Measurements from ENCODE around the gene DNAJA3. TPM values are rescaled to one million over a fixed set of nuclear protein-coding genes. Genes with fewer than 3 reads are reported as not detected.

The DNAJA3 gene
- total RNA-seq, 1 experiment from 2014 or later, result 93.3 TPM

DNA sequence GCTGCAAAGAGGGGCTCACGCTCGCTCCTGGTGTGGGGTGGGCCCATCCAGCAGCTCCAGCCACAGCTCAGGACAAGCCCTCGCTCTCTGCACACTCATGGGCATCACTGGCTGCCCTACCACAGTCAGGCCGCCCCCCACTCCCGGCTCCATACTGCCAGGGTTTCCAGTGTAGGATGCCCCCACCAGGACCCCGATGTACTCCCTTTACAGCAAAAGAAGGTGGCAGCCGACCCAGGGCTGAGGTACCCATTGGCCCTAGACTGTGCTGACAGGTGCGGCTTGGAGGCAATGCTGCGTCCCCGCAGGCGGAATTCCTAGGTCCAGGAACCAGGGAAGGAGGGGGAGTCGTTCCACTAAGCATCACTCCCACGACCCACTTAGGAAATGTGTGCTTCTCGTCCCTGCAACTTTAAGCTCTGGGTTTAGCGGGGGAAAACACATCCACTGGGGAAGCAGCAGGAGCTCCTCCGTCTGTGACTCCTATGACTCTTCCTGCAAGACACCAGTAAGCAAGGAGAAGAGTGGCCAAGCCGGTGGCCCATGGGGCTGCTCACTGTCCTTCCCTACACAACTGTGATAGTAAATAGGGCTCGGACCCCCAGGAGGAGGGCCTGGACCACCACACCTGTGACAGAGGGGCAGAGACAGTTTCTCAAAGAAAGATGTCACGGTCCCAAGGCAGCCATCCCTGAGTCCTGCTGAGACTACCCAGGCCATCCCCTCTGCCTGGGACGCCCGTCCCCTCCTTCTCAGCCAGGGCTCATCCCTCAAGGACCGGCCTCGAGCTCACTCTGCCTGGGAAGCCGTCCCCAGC is 22.3 kb upstream of the DNAJA3 start:
- Histone ChIP-seq H3K9ac (ENCODE audit: low read length) (no peak overlapping the region), H3K36me3 (ENCODE audit: control insufficient read depth in 1 of 2, insufficient read depth in 2 of 2, low read length in 2 of 2) (no peaks in the 10 kb centered on the region; a peak in 1 of 4 replicates)

More for the DNA sequence above, 22.3 kb upstream of the DNAJA3 start:
- RAD21 ChIA-PET (ENCODE audit: low non-redundant PET in 1 of 2, low total read pairs in 2 of 2, uncharacterized antibody in 2 of 2, unreplicated experiment in 2 of 2), result interaction anchor here (0.5 to 1.8 kb wide), 7 partner anchors 43 to 524 kb away, joined by 3 to 13 read pairs (median 4); partner anchors contain the start of gene PAM16 (in 1 of the 2)
- no peak for DNase-seq (ENCODE audit: low read depth, low spot score)
- no peak overlapping the region for H3K4me2 ChIP-seq (ENCODE audit: low read length)
- no peaks in the 10 kb centered on the region for H4K20me1 ChIP-seq (ENCODE audit: insufficient read depth)
- no peaks in the 10 kb centered on the region for H3K27me3 ChIP-seq (ENCODE audit: insufficient read depth, low read length)
- CTCF ChIA-PET, result interaction anchor here (0.6 to 3.2 kb wide), 29 partner anchors 10 to 712 kb away, joined by 3 to 52 read pairs (median 4); partner anchors contain the start of genes CORO7, PAM16, TFAP4 and VASN
- intact Hi-C loops (cut with micrococcal nuclease), result loop anchor here (2.0 to 10.0 kb wide), 2 partner anchors 141 to 551 kb away; partner anchors contain the start of gene SEC14L5
- H3K4me1 ChIP-seq (ENCODE audit: control insufficient read depth in 1 of 2, insufficient read depth in 2 of 2, low read length in 2 of 2), result peaks cover 6 to 8% of the 10 kb centered on the region in 2 experiments; a peak in 3 of 4 replicates
- no peak for ATAC-seq
- no peaks in the 10 kb centered on the region for H3K79me2 ChIP-seq (ENCODE audit: insufficient read depth, low read length)
- POLR2A ChIA-PET, result interaction anchor here (0.8 kb wide), 1 partner anchor 132 kb away, joined by 3 read pairs; no protein-coding TSS in a partner anchor
- no peak overlapping the region for H3K4me3 ChIP-seq (replicated peaks in 1 of 2; ENCODE audit: low read depth in 1 of 2, low read length in 2 of 2)
- no peak overlapping the region; the same call in 1 of the 2 replicates for H3K27ac ChIP-seq (ENCODE audit: low read depth, low read length)
- no peaks in the 10 kb centered on the region for H3K9me3 ChIP-seq (ENCODE audit: control insufficient read depth in 1 of 2, insufficient read depth in 1 of 2, low read depth in 1 of 2, low read length in 2 of 2)
- BruUV-seq (replicated peaks), result no TSS peak
- H3K9me2 ChIP-seq (ENCODE audit: insufficient read depth), result no peaks in the 10 kb centered on the region
- TF ChIP-seq EGR1 (IDR thresholded peaks at IDR 0.05; ENCODE audit: low read depth) (no peak), SRF (IDR thresholded peaks at IDR 0.05; ENCODE audit: low read depth) (no peak), JUND (IDR thresholded peaks at IDR 0.05) (no peak), EZH2phosphoT487 (IDR thresholded peaks at IDR 0.05; ENCODE audit: borderline replicate concordance) (no peak), POLR2A (IDR thresholded peaks at IDR 0.05; ENCODE audit: borderline replicate concordance, extremely low read depth, insufficient read depth, insufficient read length) (no peak)
- TF ChIP-seq, protein P1, sequence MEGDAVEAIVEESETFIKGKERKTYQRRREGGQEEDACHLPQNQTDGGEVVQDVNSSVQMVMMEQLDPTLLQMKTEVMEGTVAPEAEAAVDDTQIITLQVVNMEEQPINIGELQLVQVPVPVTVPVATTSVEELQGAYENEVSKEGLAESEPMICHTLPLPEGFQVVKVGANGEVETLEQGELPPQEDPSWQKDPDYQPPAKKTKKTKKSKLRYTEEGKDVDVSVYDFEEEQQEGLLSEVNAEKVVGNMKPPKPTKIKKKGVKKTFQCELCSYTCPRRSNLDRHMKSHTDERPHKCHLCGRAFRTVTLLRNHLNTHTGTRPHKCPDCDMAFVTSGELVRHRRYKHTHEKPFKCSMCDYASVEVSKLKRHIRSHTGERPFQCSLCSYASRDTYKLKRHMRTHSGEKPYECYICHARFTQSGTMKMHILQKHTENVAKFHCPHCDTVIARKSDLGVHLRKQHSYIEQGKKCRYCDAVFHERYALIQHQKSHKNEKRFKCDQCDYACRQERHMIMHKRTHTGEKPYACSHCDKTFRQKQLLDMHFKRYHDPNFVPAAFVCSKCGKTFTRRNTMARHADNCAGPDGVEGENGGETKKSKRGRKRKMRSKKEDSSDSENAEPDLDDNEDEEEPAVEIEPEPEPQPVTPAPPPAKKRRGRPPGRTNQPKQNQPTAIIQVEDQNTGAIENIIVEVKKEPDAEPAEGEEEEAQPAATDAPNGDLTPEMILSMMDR (IDR thresholded peaks at IDR 0.05 in 2 of 3, conservative IDR thresholded peaks at IDR 0.05 in 1 of 3; ENCODE audit: borderline replicate concordance in 1 of 3, insufficient read depth in 1 of 3, low read depth in 2 of 3, low read length in 2 of 3), result no peak
- TF ChIP-seq, protein P2, sequence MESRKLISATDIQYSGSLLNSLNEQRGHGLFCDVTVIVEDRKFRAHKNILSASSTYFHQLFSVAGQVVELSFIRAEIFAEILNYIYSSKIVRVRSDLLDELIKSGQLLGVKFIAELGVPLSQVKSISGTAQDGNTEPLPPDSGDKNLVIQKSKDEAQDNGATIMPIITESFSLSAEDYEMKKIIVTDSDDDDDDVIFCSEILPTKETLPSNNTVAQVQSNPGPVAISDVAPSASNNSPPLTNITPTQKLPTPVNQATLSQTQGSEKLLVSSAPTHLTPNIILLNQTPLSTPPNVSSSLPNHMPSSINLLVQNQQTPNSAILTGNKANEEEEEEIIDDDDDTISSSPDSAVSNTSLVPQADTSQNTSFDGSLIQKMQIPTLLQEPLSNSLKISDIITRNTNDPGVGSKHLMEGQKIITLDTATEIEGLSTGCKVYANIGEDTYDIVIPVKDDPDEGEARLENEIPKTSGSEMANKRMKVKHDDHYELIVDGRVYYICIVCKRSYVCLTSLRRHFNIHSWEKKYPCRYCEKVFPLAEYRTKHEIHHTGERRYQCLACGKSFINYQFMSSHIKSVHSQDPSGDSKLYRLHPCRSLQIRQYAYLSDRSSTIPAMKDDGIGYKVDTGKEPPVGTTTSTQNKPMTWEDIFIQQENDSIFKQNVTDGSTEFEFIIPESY (IDR thresholded peaks at IDR 0.05; ENCODE audit: extremely low read depth, insufficient replicate concordance, low read length), result no peak
- TF ChIP-seq, protein P3, sequence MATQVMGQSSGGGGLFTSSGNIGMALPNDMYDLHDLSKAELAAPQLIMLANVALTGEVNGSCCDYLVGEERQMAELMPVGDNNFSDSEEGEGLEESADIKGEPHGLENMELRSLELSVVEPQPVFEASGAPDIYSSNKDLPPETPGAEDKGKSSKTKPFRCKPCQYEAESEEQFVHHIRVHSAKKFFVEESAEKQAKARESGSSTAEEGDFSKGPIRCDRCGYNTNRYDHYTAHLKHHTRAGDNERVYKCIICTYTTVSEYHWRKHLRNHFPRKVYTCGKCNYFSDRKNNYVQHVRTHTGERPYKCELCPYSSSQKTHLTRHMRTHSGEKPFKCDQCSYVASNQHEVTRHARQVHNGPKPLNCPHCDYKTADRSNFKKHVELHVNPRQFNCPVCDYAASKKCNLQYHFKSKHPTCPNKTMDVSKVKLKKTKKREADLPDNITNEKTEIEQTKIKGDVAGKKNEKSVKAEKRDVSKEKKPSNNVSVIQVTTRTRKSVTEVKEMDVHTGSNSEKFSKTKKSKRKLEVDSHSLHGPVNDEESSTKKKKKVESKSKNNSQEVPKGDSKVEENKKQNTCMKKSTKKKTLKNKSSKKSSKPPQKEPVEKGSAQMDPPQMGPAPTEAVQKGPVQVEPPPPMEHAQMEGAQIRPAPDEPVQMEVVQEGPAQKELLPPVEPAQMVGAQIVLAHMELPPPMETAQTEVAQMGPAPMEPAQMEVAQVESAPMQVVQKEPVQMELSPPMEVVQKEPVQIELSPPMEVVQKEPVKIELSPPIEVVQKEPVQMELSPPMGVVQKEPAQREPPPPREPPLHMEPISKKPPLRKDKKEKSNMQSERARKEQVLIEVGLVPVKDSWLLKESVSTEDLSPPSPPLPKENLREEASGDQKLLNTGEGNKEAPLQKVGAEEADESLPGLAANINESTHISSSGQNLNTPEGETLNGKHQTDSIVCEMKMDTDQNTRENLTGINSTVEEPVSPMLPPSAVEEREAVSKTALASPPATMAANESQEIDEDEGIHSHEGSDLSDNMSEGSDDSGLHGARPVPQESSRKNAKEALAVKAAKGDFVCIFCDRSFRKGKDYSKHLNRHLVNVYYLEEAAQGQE (IDR thresholded peaks at IDR 0.05; ENCODE audit: low read depth), result no peak
- H2AFZ ChIP-seq (ENCODE audit: low read depth, low read length, poor library complexity, severe bottlenecking), result no peak overlapping the region
